ENCODE data around the gene ZDHHC21.

DNA sequence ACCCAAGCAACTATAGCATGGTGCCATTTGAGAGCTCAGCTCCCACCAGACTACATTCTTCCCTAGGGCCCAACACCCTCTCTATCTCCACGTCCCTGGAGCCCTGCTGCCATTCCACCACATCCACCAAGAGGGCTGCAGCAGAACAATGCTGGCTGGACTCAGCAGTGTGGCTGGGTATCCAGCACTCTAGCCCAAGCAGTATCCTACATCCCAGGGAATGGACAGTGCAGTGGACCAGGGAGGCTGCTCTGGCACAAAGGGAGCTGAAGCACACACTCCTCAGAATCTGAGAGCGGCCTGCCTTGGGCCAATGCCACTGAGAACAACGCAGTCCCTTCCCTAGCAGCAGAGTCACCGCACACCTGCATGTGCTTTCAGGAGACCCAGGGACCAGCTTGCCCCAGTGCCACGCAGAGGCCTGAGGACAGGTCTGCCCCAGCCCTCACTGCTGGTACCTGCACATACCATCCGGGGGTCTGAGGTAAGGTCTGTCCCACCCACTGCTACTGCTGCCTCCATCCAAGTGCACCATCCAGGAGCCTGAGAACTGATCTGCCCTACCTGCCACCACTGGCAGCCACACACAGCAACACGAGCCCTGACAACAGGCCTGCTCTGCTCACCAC is 95.9 kb downstream of the ZDHHC21 start:
- TF ChIP-seq EZH2phosphoT487 (conservative IDR thresholded peaks at IDR 0.05; ENCODE audit: low read length), result no peak
- TF ChIP-seq, protein P1, sequence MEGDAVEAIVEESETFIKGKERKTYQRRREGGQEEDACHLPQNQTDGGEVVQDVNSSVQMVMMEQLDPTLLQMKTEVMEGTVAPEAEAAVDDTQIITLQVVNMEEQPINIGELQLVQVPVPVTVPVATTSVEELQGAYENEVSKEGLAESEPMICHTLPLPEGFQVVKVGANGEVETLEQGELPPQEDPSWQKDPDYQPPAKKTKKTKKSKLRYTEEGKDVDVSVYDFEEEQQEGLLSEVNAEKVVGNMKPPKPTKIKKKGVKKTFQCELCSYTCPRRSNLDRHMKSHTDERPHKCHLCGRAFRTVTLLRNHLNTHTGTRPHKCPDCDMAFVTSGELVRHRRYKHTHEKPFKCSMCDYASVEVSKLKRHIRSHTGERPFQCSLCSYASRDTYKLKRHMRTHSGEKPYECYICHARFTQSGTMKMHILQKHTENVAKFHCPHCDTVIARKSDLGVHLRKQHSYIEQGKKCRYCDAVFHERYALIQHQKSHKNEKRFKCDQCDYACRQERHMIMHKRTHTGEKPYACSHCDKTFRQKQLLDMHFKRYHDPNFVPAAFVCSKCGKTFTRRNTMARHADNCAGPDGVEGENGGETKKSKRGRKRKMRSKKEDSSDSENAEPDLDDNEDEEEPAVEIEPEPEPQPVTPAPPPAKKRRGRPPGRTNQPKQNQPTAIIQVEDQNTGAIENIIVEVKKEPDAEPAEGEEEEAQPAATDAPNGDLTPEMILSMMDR (IDR thresholded peaks at IDR 0.05; ENCODE audit: insufficient read depth, low read length, poor library complexity, severe bottlenecking), result no peak
